HG03457 (cell line): ENCODE results near the gene RASD2.

Experiments
- ATAC-seq: cut with Tn5 transposase; IDR thresholded peaks from one replicate; pipeline ENCODE4 v1.9.1; 2021; ENCODE audit warnings: moderate number of reproducible peaks; ENCODE audit not compliant: unreplicated experiment

Gene RASD2

GRCh38 chr22:35539487-35539886 lies 1.1 kb upstream of the RASD2 start:
- ATAC-seq: no peak

GRCh38 chr22:35539910-35540594 lies 579 bp upstream of the RASD2 start:
- ATAC-seq: no peak

GRCh38 chr22:35541254-35541748 lies 670 bp downstream of the RASD2 start:
- ATAC-seq: no peak

GRCh38 chr22:35542157-35542938 lies 1.7 kb downstream of the RASD2 start:
- no peak for ATAC-seq

- no peak for ATAC-seq
These were observed 2.4 kb downstream of the RASD2 start for GRCh38 chr22:35542939-35543516.

GRCh38 chr22:35543702-35544101 lies 3.1 kb downstream of the RASD2 start:
- no peak for ATAC-seq

- no peak for ATAC-seq
These were observed 3.6 kb downstream of the RASD2 start for GRCh38 chr22:35544189-35544588.

GRCh38 chr22:35544827-35545226 lies 4.2 kb downstream of the RASD2 start:
- ATAC-seq: no peak

- ATAC-seq: no peak
These were observed 6.3 kb downstream of the RASD2 start for GRCh38 chr22:35546886-35547285.

- ATAC-seq: no peak
These were observed 7.5 kb downstream of the RASD2 start for GRCh38 chr22:35547987-35548721.

GRCh38 chr22:35548722-35549112 lies 8.1 kb downstream of the RASD2 start:
- ATAC-seq: no peak

- no peak for ATAC-seq
These were observed 8.7 kb downstream of the RASD2 start for GRCh38 chr22:35549328-35549727.

- no peak for ATAC-seq
These were observed 11.0 kb downstream of the RASD2 start for GRCh38 chr22:35551549-35552177.

GRCh38 chr22:35552196-35552842 lies 11.7 kb downstream of the RASD2 start:
- no peak for ATAC-seq

GRCh38 chr22:35552846-35553245 lies 12.2 kb downstream of the RASD2 start:
- ATAC-seq: no peak

- ATAC-seq: no peak
These were observed 12.7 kb downstream of the RASD2 start for GRCh38 chr22:35553341-35553740.

- no peak for ATAC-seq
These were observed 13.7 kb downstream of the RASD2 start for GRCh38 chr22:35554297-35554845.

- no peak for ATAC-seq
These were observed 14.9 kb downstream of the RASD2 start for GRCh38 chr22:35555483-35555890.

GRCh38 chr22:35555946-35556547 lies 15.4 kb downstream of the RASD2 start:
- no peak for ATAC-seq

GRCh38 chr22:35556666-35557065 lies 16.0 kb downstream of the RASD2 start:
- ATAC-seq: no peak
